Activated T-helper 1 cell treated with Interleukin-2 at 50 U/mL for 16 hours (primary cell): ENCODE data around the gene ZBED1.
"Not testable (repeated sequence)": the region's sequence is repeated elsewhere in the genome, so short reads cannot be mapped to it uniquely, and the experiment has no call there.

Experiments
- DNase-seq: peaks from one replicate; pipeline ENCODE4 v3.0.0-alpha.2; 2020; ENCODE audit warnings: low read depth

Gene ZBED1

DNA sequence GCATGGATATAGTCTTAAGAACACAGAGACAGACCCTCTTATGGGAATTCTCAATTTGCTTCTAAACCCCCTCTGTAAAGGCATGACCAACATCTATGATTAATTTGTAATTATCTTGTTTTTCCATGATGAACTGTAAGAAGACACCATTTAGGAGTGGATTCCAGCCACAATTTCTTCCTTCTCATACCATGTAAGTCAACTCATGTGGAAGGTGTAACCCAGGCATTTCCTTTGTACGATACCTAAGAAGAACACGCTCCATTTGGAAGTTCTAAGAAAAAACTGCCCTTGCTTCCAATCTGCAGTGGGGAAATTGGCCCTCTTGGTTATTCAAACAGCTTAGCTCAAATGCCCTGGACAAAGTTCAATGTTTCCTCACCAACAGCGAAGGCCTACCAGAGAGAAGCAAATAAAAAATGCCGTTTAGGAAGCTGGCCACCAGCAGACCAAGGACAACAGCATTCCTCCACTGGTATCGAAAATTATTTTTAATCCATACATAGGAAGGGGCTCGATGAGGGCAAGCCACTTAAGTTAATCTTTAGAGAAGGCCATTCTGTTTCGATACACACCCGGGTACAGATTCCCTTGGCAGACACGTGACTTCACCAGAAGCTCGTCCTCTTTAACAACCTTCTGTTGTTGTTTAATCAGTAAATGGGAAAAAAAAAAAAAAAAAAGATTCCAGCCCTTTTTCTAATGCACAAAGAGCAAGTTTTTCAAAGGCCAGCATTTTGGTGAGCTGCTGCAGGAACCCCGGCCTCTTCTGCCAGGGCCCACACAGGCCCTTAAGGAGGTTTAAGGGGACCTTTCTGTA lies 2.6 kb downstream of the ZBED1 start:
- no peak for DNase-seq

DNA sequence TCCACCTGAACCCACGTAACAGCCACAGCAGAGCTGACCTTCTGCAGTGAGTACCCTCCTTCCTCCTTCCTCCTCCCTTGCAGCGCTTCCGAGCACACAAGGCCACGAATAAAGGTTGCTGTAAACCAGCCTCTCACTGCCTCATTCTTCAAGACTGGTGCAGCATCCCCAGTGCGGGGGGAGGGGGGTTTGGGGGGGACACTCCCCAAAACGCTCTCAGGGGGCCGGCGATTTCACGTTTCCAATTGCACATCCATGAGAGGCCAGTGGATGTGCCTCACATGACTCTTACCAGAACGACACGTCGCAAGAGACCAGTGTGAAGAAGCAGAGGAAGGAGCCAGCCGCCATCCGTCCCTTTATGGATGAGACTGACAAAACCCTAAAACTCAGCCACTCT lies 5.2 kb downstream of the ZBED1 start:
- no peak for DNase-seq

DNA sequence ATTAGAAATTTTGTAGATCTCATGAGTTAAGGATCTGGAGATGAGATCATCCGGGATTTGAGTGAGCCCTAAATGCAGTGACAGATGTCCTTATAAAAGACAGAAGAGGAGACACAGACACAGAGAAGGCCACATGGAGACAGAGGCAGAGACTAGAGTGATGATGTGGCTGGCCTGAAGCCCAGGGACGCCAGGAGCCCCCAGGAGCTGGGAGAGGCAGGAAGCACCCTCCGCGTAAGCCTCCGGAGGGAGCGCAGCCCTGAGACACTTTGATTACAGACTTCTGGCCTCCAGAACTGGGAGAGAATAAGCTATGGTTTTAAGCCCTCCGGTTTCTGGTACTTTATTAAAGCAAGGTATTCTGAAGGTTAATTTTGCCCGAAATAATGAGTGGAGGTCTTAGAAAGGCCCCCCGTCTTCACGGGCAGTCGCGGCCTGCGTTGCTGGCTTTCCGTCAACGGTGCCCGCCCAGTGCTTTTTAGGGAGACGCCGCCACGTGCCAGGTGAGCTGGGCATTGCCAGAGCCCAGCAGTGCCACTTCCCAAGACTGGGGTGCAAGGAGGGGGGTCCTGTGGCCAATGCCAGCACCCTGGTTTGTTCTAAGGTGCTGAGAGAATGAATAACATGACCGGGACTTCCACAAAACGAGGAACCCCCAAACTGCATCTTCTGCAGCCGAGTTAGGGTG lies 8.1 kb downstream of the ZBED1 start:
- no peak for DNase-seq

DNA sequence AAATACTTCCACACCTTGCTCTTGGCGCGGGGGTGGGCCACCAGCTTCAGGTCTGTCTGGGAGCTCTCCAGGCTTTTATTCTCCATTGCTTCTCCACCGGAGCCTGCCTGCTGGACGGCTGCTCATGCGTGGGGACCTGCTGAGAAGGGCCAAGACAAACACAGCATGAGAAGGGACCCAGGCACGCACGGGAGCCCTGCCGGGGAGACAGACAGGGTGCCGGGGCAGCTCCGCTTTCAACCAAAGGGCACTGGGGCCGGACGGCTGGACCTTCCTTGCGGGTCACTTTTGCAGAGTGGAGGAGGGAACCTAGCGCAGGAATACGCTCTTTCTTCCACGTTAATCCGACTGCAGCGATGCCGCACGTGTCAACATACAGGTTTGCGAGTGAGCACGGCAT lies 10.1 kb downstream of the ZBED1 start:
- no peak for DNase-seq

DNA sequence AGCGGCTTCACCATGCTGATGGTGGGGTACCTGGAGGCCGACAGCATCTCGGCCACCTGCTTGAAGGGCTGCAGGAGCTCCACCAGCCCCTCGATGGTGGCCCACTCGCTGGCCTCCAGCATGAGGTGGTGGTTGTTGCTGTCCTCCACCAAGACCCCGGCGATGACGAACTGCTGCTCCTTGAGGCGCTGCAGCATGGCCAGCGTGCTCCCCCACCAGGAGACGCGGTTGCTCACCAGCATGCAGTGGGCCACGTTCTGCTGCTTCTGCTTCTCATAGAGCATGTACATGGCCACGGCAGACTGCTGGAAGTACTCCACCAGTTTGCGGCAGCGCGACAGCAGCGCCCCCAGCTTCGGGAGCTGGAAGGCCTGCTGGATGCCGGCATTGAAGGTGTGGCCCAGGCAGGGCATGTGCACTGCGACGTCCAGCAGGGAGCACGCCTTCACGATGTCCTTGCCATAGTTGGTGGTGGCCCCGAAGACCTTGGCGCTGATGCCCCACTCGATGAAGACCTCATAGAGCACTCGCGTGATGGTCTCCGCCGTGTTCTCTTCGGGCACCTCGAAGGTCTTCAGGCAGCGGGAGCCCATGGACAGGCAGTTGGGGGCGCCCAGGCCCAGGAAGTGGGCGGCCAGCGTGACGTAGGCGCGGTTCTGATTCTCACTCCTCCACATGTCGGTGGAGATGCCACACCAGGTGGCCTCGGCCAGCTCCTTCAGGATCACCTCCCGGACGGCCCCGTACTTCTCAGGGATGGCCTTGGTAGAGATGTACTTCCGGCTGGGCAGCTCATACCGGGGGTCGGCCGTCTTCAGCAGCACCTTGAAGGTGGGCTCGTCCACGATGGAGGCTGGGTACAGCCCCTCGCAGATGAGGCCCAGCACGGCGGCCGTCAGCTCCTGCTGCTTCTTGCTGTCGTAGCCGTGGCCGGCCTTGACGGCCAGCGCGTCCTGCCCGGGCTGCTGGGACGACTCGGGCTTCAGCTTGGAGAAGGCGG lies 11.0 kb downstream of the ZBED1 start:
- no peak for DNase-seq

DNA sequence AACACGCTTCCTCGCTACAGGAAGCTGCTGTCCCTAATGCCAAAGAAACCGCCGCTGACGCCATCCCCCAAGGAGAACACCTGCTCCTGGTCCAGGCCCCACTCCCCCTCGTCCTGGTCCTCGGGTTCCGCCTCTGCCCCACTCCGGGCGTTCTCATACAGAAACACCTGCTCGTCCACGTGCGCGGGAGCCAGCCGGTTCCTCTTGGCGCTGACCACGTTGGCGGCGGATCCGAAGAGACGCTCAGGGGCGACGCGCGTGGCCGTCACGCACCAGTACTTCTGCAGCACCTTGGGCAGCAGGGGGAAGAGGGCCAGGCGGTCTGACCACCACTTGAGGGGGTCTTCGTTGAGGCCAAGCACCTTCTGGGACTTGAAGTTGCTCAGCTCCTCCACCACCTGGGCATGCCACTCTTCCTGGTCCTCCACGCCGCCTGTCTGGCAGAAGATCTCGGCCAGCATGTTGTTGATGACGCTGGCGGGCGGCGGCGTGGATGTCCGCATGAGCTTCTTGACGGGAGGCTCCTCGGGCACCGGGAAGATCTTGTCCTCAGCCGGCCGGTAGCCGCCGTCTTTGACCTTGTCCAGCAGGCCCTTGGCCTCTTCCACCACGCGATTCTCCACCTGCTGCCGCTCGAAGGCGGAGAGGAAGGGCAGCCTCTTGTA lies 12.0 kb downstream of the ZBED1 start:
- DNase-seq: no peak

DNA sequence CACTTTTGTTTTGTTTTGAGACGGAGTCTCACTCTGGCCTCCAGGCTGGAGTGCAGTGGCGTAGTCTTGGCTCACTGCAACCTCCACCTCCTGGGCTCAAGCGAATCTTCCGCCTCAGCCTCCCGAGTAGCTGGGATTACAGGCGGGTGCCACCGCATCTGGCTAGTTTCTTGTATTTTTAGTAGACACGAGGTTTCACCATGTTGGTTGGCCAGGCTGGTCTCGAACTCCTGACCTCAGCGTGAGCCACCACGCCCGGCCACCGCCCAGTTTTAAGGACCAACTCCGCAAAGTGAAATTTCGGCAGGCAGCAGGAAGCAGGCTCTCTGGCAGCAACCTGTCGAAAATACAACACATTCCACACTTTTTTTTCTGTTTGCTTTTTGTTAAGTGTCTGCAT lies 13.4 kb downstream of the ZBED1 start:
- DNase-seq: no peak

DNA sequence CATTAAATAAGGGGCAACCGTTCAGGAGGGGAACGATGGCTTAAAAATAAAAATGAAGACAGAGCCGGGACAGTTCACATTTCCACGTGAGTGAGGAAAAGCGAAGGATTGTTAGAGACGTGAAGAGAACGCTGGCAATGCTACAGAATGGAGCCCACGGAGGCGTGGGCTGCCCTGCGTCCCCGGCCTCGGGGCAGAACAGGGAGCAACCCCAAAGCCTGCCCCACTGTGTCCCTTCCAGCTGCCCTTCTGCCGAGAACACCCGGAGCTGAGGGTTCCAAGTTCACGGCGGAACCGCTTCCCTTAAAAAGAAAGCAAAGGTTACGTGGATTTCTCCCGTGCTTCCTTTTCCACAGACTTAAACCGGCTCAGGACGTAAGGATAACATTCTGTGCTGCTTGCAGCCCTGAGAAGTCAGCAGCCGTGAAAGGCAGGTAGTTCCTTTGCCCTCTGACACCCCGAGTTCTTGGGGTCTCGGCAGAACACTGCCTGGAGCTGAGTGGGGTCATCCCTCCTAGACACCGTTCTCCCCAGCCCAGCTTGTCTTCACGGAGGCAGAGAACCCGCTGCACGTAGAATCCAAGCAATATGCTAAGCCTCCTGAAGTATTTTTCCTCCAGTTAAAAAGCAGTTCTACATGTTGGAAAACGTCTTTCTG lies 14.2 kb downstream of the ZBED1 start:
- DNase-seq: no peak

DNA sequence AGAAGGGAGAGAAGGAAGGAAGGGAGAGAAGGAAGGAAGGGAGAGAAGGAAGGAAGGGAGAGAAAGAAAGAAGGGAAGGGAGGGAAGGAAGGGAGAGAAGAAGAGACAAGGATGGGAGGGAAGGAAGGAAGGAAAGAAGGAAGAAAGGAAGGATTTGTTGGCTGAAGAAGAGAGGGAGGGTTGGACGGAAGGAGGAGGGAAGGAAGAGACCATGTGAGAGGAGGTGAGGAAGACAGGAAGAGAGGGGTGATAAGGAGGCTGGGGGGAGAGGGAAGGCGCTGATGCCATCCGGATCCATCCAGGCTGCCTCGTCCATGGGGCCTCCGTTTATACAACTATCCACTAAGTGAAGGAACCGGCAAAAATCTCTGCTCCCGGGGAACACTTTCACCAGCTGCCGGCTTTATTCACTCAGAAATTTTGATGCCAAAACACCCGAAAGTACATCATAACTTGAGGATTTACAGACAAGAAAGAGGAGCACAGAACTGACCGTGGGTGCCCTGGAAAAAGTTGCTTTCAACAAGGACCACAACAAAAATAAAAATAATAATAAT lies 14.9 kb downstream of the ZBED1 start:
- DNase-seq: no peak

DNA sequence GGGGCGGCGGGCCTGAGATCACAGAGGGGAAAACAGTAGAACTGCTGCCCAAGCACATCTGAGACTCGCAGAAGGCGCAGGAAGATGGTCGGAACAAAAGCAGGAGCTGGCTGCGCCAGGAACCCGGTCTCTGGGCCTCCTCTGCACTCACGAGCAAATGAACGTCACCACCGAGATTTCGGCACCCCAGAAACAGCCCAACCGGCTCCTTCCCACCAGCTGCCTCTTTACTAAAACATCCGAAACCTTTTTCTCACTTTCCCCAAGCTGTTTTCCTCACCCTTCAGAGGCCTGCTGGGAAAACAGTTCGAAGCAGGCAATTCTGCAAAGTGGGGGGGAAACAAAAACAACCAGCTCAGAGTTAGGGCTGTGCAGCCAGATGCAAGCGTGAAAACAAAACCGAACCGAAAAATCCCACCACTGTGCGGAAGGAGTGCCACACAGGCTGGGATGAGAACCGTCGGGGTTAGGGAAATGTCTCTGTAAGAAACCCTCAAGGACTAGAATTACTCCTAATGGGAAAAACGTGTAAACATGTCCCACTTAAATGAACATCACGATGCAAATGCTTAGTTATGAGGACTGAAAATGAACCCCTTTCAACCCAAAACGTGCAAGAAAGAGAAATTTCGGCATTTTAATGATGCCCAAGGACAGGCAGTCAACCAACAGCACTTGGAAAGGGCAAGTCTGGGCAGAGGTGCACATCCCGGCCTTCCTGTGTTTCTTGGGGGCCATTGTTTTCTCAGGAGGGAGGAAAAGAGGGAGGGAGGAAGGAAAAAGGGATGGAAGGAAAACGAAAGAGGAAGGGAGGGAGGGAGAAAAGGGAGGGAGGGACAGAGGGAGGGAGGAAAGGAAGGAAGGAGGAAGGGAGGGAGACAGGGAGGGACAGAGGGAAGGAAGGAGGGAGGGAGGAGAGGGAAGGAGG lies 15.8 kb downstream of the ZBED1 start:
- DNase-seq: no peak

DNA sequence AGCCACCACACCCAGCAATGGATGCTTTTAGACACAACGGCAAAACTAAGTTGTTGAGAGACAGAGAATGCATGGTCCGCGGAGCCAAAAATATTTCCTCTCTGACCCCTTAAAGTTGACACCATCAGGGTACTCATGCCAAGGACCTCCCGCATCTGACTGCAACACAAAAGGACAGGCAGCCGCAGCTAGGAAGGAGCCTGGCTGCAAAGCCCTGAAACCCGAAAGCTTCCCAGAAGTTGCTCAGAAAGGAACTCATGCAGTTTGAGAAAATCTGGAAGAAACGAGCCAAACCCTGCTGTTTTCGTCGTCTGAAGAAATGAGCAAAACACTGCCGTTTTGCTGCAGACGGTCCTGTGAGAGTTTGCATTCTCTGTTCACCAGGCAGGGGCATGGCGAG lies 16.5 kb downstream of the ZBED1 start:
- no peak for DNase-seq

DNA sequence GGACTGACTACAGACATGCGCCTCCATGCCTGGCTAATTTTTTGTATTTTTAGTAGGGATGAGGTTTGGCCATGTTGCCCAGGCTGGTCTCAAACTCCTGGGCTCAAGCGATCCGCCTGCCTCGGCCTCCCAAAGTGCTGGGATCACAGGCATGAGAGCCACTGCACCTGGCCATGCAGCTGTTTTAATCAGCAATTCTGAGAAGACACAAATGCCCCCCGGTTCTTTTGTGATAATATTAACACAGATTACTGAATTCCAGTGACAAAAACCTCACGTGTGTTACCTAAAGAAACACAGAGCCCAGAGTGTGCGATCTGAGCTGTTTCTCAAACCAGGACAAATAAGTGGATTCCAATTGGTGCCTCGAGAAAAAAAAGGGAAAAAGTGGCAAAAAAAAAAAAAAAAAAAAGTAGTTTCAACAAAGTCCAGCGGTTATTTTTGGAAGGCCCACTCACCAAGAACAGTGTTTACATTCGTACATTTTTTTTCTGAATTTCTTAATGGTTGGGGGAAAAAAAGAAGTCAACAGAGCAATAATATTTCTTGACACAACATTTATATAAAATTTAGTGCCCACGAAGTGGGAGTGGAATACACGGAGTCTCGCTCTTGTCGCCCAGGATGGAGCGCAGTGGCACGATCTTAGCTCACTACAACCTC lies 17.2 kb downstream of the ZBED1 start:
- no peak for DNase-seq

DNA sequence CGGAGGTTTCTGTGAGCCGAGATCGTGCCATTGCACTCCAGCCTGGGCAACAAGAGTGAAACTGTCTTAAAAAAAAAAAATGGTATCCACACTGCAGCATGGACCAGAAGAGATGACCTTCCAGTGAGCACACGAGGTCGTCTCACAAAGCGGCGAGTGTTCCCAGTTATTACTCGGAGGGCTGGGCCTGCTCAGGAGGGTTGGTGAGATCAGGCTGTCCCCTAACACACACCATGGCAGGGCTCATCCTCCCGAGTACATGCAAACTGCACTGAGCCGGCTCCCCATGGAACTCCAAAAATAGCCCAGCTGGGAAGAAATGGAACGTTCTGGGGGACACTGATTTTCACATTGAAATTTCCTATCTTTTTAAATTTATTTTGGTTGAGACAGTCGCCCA lies 19.2 kb downstream of the ZBED1 start:
- DNase-seq: not testable (repeated sequence)

DNA sequence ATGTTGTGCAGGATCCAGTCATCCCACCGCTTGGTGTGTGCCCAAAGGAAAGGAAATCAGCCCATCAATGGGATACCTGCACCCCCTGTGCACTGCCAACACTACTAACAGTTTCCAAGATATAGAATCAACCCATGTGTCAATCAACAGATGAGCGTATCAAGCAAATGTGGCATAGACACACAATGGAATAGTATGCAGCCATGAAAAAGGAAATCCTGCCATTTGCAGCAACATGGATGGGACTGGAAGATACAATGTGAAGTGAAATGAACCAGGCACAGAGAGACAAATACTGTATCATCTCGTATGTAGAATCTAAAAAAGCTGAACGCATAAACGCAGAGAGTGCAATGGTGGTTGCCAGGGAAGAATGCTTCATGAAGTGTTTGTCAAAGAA lies 20.8 kb downstream of the ZBED1 start:
- not testable (repeated sequence) for DNase-seq

DNA sequence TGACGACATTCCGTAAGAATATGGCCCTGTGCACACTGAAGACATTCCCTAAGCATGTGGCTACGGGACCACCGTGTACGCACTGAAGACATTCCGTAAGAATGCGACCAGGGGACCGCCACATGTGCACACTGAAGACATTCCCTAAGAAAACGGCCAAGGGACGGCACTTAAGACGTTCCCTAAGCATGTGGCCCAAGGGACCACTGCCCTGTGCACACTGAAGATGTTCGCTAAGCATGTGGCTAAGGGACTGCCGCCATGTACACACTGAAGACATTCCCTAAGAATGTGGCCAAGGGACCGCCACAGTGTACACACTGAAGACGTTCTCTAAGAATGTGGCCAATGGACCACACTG lies 21.4 kb downstream of the ZBED1 start:
- no peak for DNase-seq

DNA sequence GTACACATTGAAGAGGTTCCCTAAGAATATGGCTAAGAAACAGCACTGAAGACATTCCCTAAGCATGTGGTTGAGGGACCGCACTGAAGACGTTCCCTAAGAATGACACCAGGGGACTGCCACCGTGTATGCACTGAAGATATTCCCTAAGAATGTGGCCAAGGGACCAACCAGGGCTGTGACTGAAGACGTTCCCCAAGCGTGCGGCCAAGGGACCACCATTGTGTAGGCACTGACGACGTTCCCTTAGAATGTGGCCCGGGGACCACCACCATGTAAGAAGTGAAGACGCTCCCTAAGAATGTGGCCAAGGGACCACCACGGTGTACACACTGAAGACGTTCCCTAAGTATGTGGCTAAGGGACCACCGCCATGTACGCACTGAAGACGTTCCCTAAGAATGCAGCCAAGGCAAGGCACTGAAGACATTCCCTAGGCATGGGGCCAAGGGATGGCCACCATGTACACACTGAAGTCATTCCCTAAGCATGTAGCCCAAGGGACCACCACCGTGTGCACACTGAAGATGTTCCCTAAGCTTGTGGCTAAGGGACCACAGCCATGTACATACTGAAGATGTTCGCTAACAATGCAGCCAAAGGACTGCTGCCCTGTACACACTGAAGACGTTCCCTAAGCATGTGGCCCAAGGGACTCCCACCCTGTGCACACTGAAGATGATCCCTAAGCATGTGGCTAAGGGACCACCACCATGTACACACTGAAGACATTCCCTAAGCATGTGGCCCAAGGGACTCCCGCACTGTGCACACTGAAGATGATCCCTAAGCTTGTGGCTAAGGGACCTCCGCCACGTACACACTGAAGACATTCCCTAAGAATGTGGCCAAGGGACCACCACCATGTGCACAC lies 22.0 kb downstream of the ZBED1 start:
- no peak for DNase-seq

DNA sequence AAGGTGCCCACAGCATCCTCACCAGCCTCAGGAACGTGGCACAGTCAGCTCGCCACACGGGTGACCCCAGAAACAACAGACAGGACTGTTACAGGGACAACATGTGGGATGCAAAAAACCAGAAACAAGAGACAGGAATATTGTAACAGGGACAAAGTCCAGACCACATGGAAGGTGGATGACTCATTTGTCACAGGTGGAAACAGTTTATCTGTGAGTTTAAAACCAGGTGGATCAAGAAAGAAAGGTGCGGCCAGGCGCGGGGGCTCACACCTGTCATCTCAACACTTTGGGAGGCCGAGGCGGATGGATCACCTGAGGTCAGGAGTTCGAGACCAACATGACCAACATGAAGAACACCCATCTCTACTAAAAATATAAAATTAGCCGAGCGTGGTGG lies 23.5 kb downstream of the ZBED1 start:
- DNase-seq: not testable (repeated sequence)

DNA sequence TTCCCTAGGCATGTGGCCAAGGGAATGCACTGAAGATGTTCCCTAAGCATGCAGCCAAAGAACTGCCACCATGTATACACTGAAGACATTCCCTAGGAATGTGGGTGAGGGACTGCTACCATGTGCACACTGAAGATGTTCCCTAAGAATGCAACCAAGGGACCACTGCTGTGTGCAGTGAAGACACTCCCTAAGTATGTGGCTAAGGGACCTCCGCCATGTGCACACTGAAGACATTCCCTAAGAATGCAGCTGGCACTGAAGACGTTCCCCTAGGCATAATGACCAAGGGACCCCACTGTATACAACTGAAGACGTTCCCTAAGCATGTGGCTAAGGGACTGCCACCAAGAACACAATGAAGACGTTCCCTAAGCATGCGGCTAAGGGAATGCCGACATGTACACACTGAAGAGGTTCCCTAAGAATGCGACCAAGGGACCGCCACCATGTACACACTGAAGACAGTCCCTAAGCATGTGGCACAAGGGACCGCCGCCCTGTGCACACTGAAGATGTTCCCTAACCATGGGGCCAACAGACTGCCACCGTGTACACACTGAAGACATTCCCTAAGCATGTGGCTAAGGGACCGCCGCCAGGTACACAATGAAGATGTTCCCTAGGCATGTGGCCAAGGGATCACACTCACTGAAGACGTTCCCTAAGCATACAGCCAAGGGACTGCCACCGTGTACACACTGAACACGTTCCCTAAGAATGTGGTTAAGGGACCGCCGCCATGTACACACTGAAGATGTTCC lies 25.6 kb downstream of the ZBED1 start:
- no peak for DNase-seq
